ENCODE measurements around the gene NINL.

DNA sequence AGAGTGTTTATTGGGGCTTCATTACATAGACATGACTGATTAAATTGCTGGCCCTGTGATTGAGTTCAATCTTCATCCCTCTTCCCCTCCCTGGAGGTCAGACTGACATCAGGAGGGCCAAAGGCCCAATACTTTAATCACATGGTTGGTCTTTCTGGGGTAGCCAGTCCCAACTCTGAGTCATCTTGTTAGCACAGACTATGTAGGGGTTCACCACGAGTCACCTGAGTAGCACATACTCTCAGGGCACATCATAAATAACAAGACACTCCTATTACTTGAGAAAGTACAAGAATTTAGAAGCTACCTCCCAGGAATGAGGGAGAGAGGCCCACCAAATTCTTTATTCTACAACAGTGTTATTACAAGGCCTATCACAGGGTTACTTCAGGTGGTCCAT lies 166.6 kb downstream of the NINL start:
- TF ChIP-seq EZH2phosphoT487 (IDR thresholded peaks at IDR 0.05; ENCODE audit: borderline replicate concordance, low read length), result no peak
- TF ChIP-seq, protein P1, sequence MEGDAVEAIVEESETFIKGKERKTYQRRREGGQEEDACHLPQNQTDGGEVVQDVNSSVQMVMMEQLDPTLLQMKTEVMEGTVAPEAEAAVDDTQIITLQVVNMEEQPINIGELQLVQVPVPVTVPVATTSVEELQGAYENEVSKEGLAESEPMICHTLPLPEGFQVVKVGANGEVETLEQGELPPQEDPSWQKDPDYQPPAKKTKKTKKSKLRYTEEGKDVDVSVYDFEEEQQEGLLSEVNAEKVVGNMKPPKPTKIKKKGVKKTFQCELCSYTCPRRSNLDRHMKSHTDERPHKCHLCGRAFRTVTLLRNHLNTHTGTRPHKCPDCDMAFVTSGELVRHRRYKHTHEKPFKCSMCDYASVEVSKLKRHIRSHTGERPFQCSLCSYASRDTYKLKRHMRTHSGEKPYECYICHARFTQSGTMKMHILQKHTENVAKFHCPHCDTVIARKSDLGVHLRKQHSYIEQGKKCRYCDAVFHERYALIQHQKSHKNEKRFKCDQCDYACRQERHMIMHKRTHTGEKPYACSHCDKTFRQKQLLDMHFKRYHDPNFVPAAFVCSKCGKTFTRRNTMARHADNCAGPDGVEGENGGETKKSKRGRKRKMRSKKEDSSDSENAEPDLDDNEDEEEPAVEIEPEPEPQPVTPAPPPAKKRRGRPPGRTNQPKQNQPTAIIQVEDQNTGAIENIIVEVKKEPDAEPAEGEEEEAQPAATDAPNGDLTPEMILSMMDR (IDR thresholded peaks at IDR 0.05; ENCODE audit: low read depth, low read length, poor library complexity, severe bottlenecking), result no peak

Data from DOHH2 (cell line).